Type B pancreatic cell (in vitro differentiated cells): ENCODE results near the gene TACR2. TPM values are rescaled to one million over a fixed set of nuclear protein-coding genes. Genes with fewer than 3 reads are reported as not detected.

Experiments used
- DNase-seq: peaks from one replicate; pipeline ENCODE4 v3.0.0; 2021; ENCODE audit warnings: mixed read lengths; ENCODE audit not compliant: unreplicated experiment; ENCODE audit errors: extremely low spot score
- H3K27ac Mint-ChIP-seq: 2 replicates; pipeline ENCODE4 v1.8.0; 2021; ENCODE audit warnings: mild to moderate bottlenecking, mixed read lengths
- H3K27me3 Mint-ChIP-seq: 2 replicates; pipeline ENCODE4 v1.8.0; 2021; ENCODE audit warnings: mixed read lengths
- H3K36me3 Mint-ChIP-seq: 2 replicates; pipeline ENCODE4 v1.8.0; 2021; ENCODE audit warnings: mixed read lengths
- H3K4me1 Mint-ChIP-seq: one replicate; pipeline ENCODE4 v1.8.0; 2021; ENCODE audit warnings: mixed read lengths; ENCODE audit not compliant: unreplicated experiment
- H3K4me3 Mint-ChIP-seq: 2 replicates; pipeline ENCODE4 v1.8.0; 2021; ENCODE audit warnings: mild to moderate bottlenecking, mixed read lengths
- H3K9me3 Mint-ChIP-seq: 2 replicates; pipeline ENCODE4 v1.8.0; 2021; ENCODE audit warnings: mixed read lengths
- total RNA-seq: library from RNA; stranded (reverse); gene quantifications from 2 replicates; pipeline ENCODE4 v1.2.1, GENCODE V29; 2021; ENCODE audit warnings: low replicate concordance
- TF ChIP-seq, protein P1 (sequence below): fragments of 200-600 bp; sonication (generic); conservative IDR thresholded peaks from 2 replicates; pipeline ENCODE4 v1.5.0; 2021; ENCODE audit warnings: antibody characterized with exemption, mild to moderate bottlenecking

The TACR2 gene
- total RNA-seq, 1 donor from 2014 or later, result not detected

DNA sequence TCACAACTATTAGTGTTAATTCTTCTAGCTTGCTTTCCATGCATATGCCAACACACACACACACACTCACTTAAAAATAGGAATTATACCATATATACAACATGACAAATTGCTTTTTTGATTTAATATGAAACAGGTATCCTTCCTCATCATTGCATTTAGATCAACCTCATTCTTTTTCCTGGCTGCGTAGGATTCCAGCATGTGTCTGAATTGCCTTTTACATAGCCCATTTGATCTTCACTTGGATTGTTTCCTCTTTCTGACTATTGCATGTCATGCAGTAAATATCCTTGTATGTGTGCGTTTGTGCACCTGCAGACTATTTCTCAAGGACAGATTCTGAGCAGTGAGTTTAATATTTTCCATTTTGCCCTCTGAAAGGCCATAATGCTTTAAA, 28.2 kb downstream of the TACR2 start:
- TF ChIP-seq, protein P1, sequence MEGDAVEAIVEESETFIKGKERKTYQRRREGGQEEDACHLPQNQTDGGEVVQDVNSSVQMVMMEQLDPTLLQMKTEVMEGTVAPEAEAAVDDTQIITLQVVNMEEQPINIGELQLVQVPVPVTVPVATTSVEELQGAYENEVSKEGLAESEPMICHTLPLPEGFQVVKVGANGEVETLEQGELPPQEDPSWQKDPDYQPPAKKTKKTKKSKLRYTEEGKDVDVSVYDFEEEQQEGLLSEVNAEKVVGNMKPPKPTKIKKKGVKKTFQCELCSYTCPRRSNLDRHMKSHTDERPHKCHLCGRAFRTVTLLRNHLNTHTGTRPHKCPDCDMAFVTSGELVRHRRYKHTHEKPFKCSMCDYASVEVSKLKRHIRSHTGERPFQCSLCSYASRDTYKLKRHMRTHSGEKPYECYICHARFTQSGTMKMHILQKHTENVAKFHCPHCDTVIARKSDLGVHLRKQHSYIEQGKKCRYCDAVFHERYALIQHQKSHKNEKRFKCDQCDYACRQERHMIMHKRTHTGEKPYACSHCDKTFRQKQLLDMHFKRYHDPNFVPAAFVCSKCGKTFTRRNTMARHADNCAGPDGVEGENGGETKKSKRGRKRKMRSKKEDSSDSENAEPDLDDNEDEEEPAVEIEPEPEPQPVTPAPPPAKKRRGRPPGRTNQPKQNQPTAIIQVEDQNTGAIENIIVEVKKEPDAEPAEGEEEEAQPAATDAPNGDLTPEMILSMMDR, result no peak
- DNase-seq, result no peak
- Mint-ChIP-seq H3K4me1 (peaks cover 8% of the 10 kb centered on the region), H3K4me3 (no peak overlapping the region), H3K27me3 (no peaks in the 10 kb centered on the region), H3K9me3 (no peaks in the 10 kb centered on the region), H3K27ac (no peak overlapping the region), H3K36me3 (peaks cover 27% of the 10 kb centered on the region)

DNA sequence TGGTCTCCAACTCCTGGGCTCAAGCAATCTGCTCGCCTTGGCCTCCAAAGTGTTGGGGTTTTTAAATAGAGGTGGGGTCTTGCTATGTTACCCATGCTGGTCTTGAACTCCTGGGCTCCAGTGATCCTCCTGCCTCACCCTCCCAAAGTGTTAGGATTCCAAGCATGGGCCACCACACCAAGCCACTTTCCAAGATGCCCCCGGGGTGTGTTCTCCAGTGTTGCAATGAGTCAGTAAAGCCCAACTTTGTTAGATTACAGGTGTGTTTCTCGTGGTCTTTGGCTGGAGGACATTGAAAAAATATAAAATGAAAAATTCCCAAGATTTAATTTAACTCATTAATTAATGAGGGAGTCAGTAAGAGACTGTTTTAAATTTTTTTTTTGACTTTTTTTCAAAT, 29.2 kb downstream of the TACR2 start:
- no peaks in the 10 kb centered on the region for H3K27me3 Mint-ChIP-seq
- H3K36me3 Mint-ChIP-seq, result peaks cover 24% of the 10 kb centered on the region
- TF ChIP-seq, protein P1, result no peak
- DNase-seq, result no peak
- H3K9me3 Mint-ChIP-seq, result no peaks in the 10 kb centered on the region
- no peak overlapping the region for H3K27ac Mint-ChIP-seq
- H3K4me3 Mint-ChIP-seq, result no peak overlapping the region
- H3K4me1 Mint-ChIP-seq, result peaks cover 10% of the 10 kb centered on the region

DNA sequence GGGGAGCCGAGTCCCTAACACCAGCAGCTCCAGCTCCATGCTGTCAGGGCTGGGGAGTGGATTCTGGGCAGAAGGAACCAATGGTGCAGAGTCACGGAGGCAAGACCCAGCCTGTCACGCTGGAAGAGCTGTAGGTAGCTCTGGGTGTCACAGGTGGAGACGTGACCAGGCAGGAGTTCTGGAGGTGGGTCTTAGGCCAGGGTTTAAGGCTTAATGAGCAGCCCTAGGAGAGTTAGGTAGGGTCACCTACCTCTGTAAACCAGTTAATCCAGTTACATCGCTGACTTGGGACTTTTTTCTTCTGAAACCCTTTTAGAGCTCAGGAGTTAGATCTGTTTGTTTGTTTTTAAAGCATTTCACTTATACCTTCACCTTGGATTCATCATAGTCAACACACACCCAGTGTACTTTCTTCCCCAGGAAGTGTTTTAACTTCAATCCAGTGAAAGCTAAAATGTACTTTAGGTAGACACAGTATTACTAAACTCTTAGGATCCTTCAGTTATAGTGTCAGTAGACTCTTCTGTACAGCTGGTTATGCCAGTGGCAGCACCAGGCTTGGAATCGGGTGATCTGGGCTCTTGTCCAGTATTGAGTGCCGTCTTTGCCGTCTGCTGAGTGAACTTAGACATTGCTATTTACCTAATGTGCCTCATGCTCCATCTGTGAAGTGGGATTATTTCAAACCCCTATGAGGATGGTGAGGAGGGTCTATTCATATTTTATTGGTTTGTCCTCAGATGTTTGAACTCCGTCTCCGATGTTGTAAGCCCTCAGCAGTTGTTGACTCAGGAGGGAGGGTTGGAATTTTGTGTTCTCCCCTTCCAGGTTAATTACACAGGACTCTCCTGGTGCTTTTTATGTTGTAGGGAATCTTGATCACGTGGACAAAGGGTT, 31.0 kb downstream of the TACR2 start:
- H3K27ac Mint-ChIP-seq, result peak overlapping the region; percentile 77

DNA sequence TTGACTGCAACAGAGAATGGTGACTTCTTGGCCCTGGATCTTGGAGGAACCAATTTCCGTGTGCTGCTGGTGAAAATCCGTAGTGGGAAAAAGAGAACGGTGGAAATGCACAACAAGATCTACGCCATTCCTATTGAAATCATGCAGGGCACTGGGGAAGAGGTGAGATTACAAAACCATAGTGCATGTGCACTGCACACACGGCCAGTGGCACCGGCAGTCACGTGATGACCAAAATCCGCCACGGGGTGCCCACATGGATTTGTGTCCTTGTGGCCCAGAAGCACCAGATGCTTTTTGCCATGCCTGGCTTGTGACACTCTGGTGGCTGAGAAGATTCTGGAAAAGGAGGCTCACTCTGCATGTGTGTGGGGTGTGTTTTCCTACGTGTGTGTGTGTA, 32.4 kb downstream of the TACR2 start:
- H3K4me3 Mint-ChIP-seq, result no peak overlapping the region
- no peaks in the 10 kb centered on the region for H3K27me3 Mint-ChIP-seq
- H3K4me1 Mint-ChIP-seq, result peaks cover 8% of the 10 kb centered on the region
- no peak for DNase-seq
- H3K36me3 Mint-ChIP-seq, result peaks cover 24% of the 10 kb centered on the region
- peak overlapping the region; percentile 77 for H3K27ac Mint-ChIP-seq
- TF ChIP-seq, protein P1, result no peak
- H3K9me3 Mint-ChIP-seq, result no peaks in the 10 kb centered on the region

More for the DNA sequence above, 31.0 kb downstream of the TACR2 start:
- peaks cover 24% of the 10 kb centered on the region for H3K36me3 Mint-ChIP-seq
- DNase-seq, result no peak
- no peaks in the 10 kb centered on the region for H3K27me3 Mint-ChIP-seq
- TF ChIP-seq, protein P1, result no peak
- H3K4me3 Mint-ChIP-seq, result peak overlapping the region; percentile 23
- no peaks in the 10 kb centered on the region for H3K9me3 Mint-ChIP-seq
- H3K4me1 Mint-ChIP-seq, result peaks cover 8% of the 10 kb centered on the region

DNA sequence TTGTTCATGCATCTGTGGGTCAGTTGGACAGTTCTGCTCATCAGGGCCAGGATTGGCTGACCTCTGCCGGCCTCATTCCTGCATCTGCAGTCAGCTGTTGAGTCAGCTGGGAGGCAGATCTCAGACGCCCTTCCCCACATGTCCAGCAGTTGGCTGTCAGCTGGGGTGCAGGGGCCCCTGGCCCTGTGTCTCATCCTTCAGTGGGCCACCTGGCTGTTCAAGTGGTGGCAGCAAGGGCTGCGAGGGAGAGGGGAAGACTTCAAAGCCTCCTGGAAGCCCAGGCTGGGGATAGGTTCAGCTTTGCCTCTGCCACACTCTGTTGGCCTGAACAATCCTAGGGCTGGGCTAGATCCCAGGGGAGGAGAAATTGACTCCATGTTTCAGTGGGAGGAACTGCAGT, 33.2 kb downstream of the TACR2 start:
- H3K36me3 Mint-ChIP-seq, result peaks cover 18% of the 10 kb centered on the region

More for the DNA sequence above, 33.2 kb downstream of the TACR2 start:
- Mint-ChIP-seq H3K27ac (no peak overlapping the region), H3K4me1 (peaks cover 8% of the 10 kb centered on the region), H3K4me3 (no peak overlapping the region), H3K9me3 (no peaks in the 10 kb centered on the region), H3K27me3 (no peaks in the 10 kb centered on the region)
- DNase-seq, result no peak
- TF ChIP-seq, protein P1, result peak; percentile 26
